IMR-90 (cell line): ENCODE measurements around the gene FAM180A. TPM values are rescaled to one million over a fixed set of nuclear protein-coding genes. Genes with fewer than 3 reads are reported as not detected.

ENCODE experiments used
- ATAC-seq: fragments of 200-7000 bp; cut with Tn5 transposase; 2 replicates; pipeline ENCODE4 v1.9.1; 2020; ENCODE audit warnings: low read depth, mild to moderate bottlenecking, moderate library complexity
- BruUV-seq: library from RNA; stranded (reverse); fragments of 400-500 nt; replicated peaks from 2 replicates; lab custom pipeline; 2021; lab: Mats Ljungman, UMichigan
- CTCF ChIA-PET: fragments of 300-600 bp; formaldehyde crosslinking; extraction: SDS; loops from one replicate; lab custom pipeline; 2021; ENCODE audit warnings: antibody characterized with exemption; lab: Yijun Ruan, JAX
- POLR2A ChIA-PET: fragments of 300-600 bp; sonication (Branson Sonifier 250); formaldehyde crosslinking; loops from one replicate; lab custom pipeline; 2022; ENCODE audit warnings: antibody characterized with exemption; ENCODE audit not compliant: unreplicated experiment; lab: Charles Lee
- DNase-seq: peaks from one replicate; pipeline ENCODE4 v3.0.0; 2013
- H2AFZ ChIP-seq: replicated peaks from 2 replicates; pipeline ENCODE3; 2013; ENCODE audit warnings: low read length, mild to moderate bottlenecking; ENCODE audit not compliant: poor library complexity
- H2AK5ac ChIP-seq: 2 replicates; pipeline ENCODE4 v1.6.1; 2013; ENCODE audit warnings: low read depth, low read length, inconsistent platforms
- H2AK9ac ChIP-seq: replicated peaks from 2 replicates; pipeline ENCODE3; 2013; ENCODE audit warnings: mild to moderate bottlenecking, low read depth, low read length, moderate library complexity; ENCODE audit not compliant: poor library complexity
- H2BK120ac ChIP-seq: 2 replicates; pipeline ENCODE4 v1.6.1; 2013; ENCODE audit warnings: low read depth, low read length, inconsistent platforms
- H2BK15ac ChIP-seq: 3 replicates; pipeline ENCODE4 v1.6.1; 2013; ENCODE audit warnings: low read depth, low read length, inconsistent platforms
- H2BK20ac ChIP-seq: 2 replicates; pipeline ENCODE4 v1.6.1; 2013; ENCODE audit warnings: low read depth, mild to moderate bottlenecking, inconsistent platforms, low read length, moderate library complexity
- H2BK5ac ChIP-seq: 2 replicates; pipeline ENCODE4 v1.6.1; 2013; ENCODE audit warnings: mild to moderate bottlenecking, low read depth, low read length, inconsistent platforms; ENCODE audit not compliant: poor library complexity, severe bottlenecking
- H3K14ac ChIP-seq: replicated peaks from 2 replicates; pipeline ENCODE4 v1.6.1; 2013; ENCODE audit warnings: low read depth, low read length, inconsistent platforms
- H3K18ac ChIP-seq: 2 replicates; pipeline ENCODE4 v1.6.1; 2013; ENCODE audit warnings: low read depth, low read length, control low read depth
- H3K23ac ChIP-seq: 2 replicates; pipeline ENCODE4 v1.6.1; 2013; ENCODE audit warnings: low read depth, low read length, inconsistent platforms
- H3K27ac ChIP-seq: 2 replicates; pipeline ENCODE4 v1.5.1; 2013; ENCODE audit warnings: mild to moderate bottlenecking, control low read depth, low read length; ENCODE audit not compliant: insufficient read depth
- H3K27me3 ChIP-seq: 2 replicates; pipeline ENCODE4 v1.6.1; 2013; ENCODE audit warnings: low read length; ENCODE audit not compliant: control insufficient read depth, insufficient read depth
- H3K36me3 ChIP-seq: 2 replicates; pipeline ENCODE4 v1.6.1; 2013; ENCODE audit warnings: low read length, mixed read lengths; ENCODE audit not compliant: control insufficient read depth, insufficient read depth
- H3K4ac ChIP-seq: 2 replicates; pipeline ENCODE4 v1.6.1; 2013; ENCODE audit warnings: low read depth, low read length, inconsistent platforms
- H3K4me1 ChIP-seq: 2 replicates; pipeline ENCODE4 v1.6.1; 2013; ENCODE audit warnings: low read length, mixed read lengths; ENCODE audit not compliant: control insufficient read depth, insufficient read depth
- H3K4me2 ChIP-seq: 2 replicates; pipeline ENCODE4 v1.6.1; 2013; ENCODE audit warnings: low read depth, mild to moderate bottlenecking, control low read depth, low read length, moderate library complexity
- H3K4me3 ChIP-seq: 2 replicates; pipeline ENCODE4 v1.5.1; 2013; ENCODE audit warnings: low read depth, mild to moderate bottlenecking, control low read depth, low read length, moderate library complexity; ENCODE audit not compliant: insufficient read depth
- H3K56ac ChIP-seq: 2 replicates; pipeline ENCODE4 v1.6.1; 2013; ENCODE audit warnings: low read length, inconsistent platforms; ENCODE audit not compliant: insufficient read depth; ENCODE audit errors: extremely low read depth
- H3K79me1 ChIP-seq, 2 experiments: 2 replicates each; pipeline ENCODE4 v1.6.1; 2013; ENCODE audit warnings: low read length in 2 of 2, inconsistent platforms in 1 of 2, low read depth in 1 of 2
- H3K9ac ChIP-seq: 2 replicates; pipeline ENCODE4 v1.6.1; 2013; ENCODE audit warnings: low read depth, low read length, control low read depth
- H3K9me1 ChIP-seq: 2 replicates; pipeline ENCODE4 v1.6.1; 2013; ENCODE audit warnings: low read length, inconsistent platforms; ENCODE audit not compliant: insufficient read depth
- H3K9me3 ChIP-seq: 2 replicates; pipeline ENCODE4 v1.6.1; 2013; ENCODE audit warnings: low read length; ENCODE audit not compliant: control insufficient read depth, insufficient read depth
- H4K20me1 ChIP-seq: 2 replicates; pipeline ENCODE4 v1.6.1; 2013; ENCODE audit warnings: low read length, inconsistent platforms; ENCODE audit not compliant: insufficient read depth
- H4K5ac ChIP-seq: 2 replicates; pipeline ENCODE4 v1.6.1; 2013; ENCODE audit warnings: mild to moderate bottlenecking, low read depth, low read length, control low read depth
- H4K8ac ChIP-seq, 2 experiments: 2 replicates each; pipeline ENCODE4 v1.6.1; 2013; ENCODE audit warnings: low read depth in 2 of 2, low read length in 2 of 2, control low read depth in 1 of 2, inconsistent platforms in 1 of 2
- H4K91ac ChIP-seq: 2 replicates; pipeline ENCODE4 v1.6.1; 2013; ENCODE audit warnings: low read depth, low read length, inconsistent platforms; ENCODE audit not compliant: insufficient read depth
- BHLHE40 ChIP-seq: fragments of 150-350 bp; IDR thresholded peaks from 2 replicates; pipeline ENCODE4 v1.6.1; 2016; ENCODE audit warnings: mild to moderate bottlenecking, low read depth, low read length
- CEBPB ChIP-seq: IDR thresholded peaks from 2 replicates; pipeline ENCODE4 v1.6.1; 2012; ENCODE audit warnings: low read depth, low read length, improper control_type of control experiment
- CHD1 ChIP-seq: IDR thresholded peaks from 2 replicates; pipeline ENCODE4 v1.6.1; 2012; ENCODE audit warnings: low read depth, low read length, improper control_type of control experiment
- CTCF ChIP-seq: conservative IDR thresholded peaks from 2 replicates; pipeline ENCODE4 v1.5.1; 2012; ENCODE audit warnings: mild to moderate bottlenecking, low read depth, low read length, improper control_type of control experiment
- ELK1 ChIP-seq: fragments of 150-350 bp; IDR thresholded peaks from 2 replicates; pipeline ENCODE4 v1.6.1; 2016; ENCODE audit warnings: low read depth, mild to moderate bottlenecking, low read length, moderate library complexity, borderline replicate concordance
- FOS ChIP-seq: fragments of 150-350 bp; IDR thresholded peaks from 2 replicates; pipeline ENCODE4 v1.6.1; 2016; ENCODE audit warnings: low read depth, low read length
- MAZ ChIP-seq: IDR thresholded peaks from 2 replicates; pipeline ENCODE4 v1.6.1; 2012; ENCODE audit warnings: low read depth, mild to moderate bottlenecking, low read length, improper control_type of control experiment, moderate library complexity, borderline replicate concordance
- MXI1 ChIP-seq: IDR thresholded peaks from 2 replicates; pipeline ENCODE4 v1.6.1; 2012; ENCODE audit warnings: low read depth, mild to moderate bottlenecking, low read length, moderate library complexity, borderline replicate concordance
- POLR2A ChIP-seq: IDR thresholded peaks from 2 replicates; pipeline ENCODE4 v1.6.1; 2012; ENCODE audit warnings: mild to moderate bottlenecking, low read depth, low read length
- RAD21 ChIP-seq: IDR thresholded peaks from 2 replicates; pipeline ENCODE4 v1.6.1; 2012; ENCODE audit warnings: low read length, improper control_type of control experiment
- RFX5 ChIP-seq: IDR thresholded peaks from 2 replicates; pipeline ENCODE4 v1.8.0; 2012; ENCODE audit warnings: low read depth, mild to moderate bottlenecking, low read length, moderate library complexity
- SMC3 ChIP-seq: fragments of 150-350 bp; IDR thresholded peaks from 2 replicates; pipeline ENCODE4 v1.6.1; 2016; ENCODE audit warnings: low read depth, mild to moderate bottlenecking, antibody characterized with exemption, low read length, moderate library complexity
- USF2 ChIP-seq: fragments of 150-350 bp; IDR thresholded peaks from 2 replicates; pipeline ENCODE4 v1.6.1; 2017; ENCODE audit warnings: mild to moderate bottlenecking, antibody characterized with exemption, low read length, low read depth
- WGBS, 2 experiments: methylation state at CpG; one replicate each; pipeline versions ENCODE4 v1.1.5 to v1.1.7; 2013; ENCODE audit warnings: missing lambda C conversion rate in 2 of 2; ENCODE audit not compliant: insufficient read length in 1 of 2; ENCODE audit errors: extremely low coverage in 2 of 2; 5-methylcytosine and 5-hydroxymethylcytosine counted together
- dilution Hi-C: fragments of 300-500 bp; cut with HindIII; formaldehyde crosslinking; loops from one replicate; pipeline ENCODE4 v1.14.3; 2018; ENCODE audit warnings: low sequenced_read_pairs; ENCODE audit not compliant: unreplicated experiment
- in situ Hi-C: fragments of 300-500 bp; cut with MboI; formaldehyde crosslinking; loops from 3 replicates; pipeline ENCODE4 v1.14.3; 2019; ENCODE audit warnings: low sequenced_read_pairs, inconsistent platforms, mixed read lengths
- intact Hi-C: fragments of 100-400 bp; cut with micrococcal nuclease; formaldehyde crosslinking; loops from 2 replicates; pipeline ENCODE4 v1.10.0; 2022
- polyA plus RNA-seq, 3 experiments: library from polyadenylated mRNA; depleted of rRNA; stranded (reverse); fragments of >200 nt; gene quantifications; 2 replicates each; pipeline ENCODE4 v1.2.3, GENCODE V29; 2012; ENCODE audit warnings: low replicate concordance in 1 of 3
- total RNA-seq: library from RNA; depleted of rRNA; stranded (reverse); fragments of >200 nt; gene quantifications from 2 replicates; pipeline ENCODE4 v1.2.3, GENCODE V29; 2012

FAM180A gene
- total and polyA plus RNA-seq, 2 of the 4 experiments (the other 2 are of a cell fraction): 1.3 to 2.0 TPM

GRCh38 chr7:135721198-135721820, 27.3 kb downstream of the FAM180A start:
- no peak overlapping the region for H2AK9ac ChIP-seq
- no peaks in the 10 kb centered on the region for H3K36me3 ChIP-seq
- 86% methylated on average over 11 of the region's 21 CpGs; no CpG with 5 or more reads in 1 of the 2 experiments for WGBS, 2 experiments
- H3K56ac ChIP-seq: no peak overlapping the region
- H3K4me2 ChIP-seq: no peak overlapping the region
- no peak overlapping the region for H3K18ac ChIP-seq
- H2BK120ac ChIP-seq: no peak overlapping the region
- H3K4me1 ChIP-seq: 0 out of 2 replicates have a peak, but pooled peaks cover 2% of the 10 kb centered on the region
- H3K27me3 ChIP-seq: no peaks in the 10 kb centered on the region
- no TSS peak for BruUV-seq
- H3K14ac ChIP-seq: no peak overlapping the region
- H4K5ac ChIP-seq: no peak overlapping the region
- no peaks in the 10 kb centered on the region for H3K79me1 ChIP-seq
- no peak overlapping the region for H3K4ac ChIP-seq
- H2AFZ ChIP-seq: peak overlapping the region; percentile 23
- H4K8ac ChIP-seq: no peak overlapping the region
- dilution Hi-C loops (no loop called here), intact Hi-C loops (no loop called here), in situ Hi-C loops (no loop called here)
- H4K20me1 ChIP-seq: no peaks in the 10 kb centered on the region
- H3K23ac ChIP-seq: no peak overlapping the region
- H2BK20ac ChIP-seq: no peak overlapping the region
- ATAC-seq: no peak
- H2BK5ac ChIP-seq: no peak overlapping the region
- CTCF ChIA-PET: interaction anchor here (1.2 kb wide), 1 partner anchor 14 kb away, joined by 3 read pairs; no protein-coding TSS in a partner anchor
- H3K9me3 ChIP-seq: no peaks in the 10 kb centered on the region
- H3K9me1 ChIP-seq: no peaks in the 10 kb centered on the region
- POLR2A ChIA-PET: no interaction called here
- DNase-seq: no peak
- no peak overlapping the region for H2AK5ac ChIP-seq
- TF ChIP-seq CEBPB: no peak
- no peak for TF ChIP-seq ELK1
- no peak for TF ChIP-seq RAD21
- no peak for TF ChIP-seq USF2
- no peak for TF ChIP-seq SMC3
- TF ChIP-seq BHLHE40: no peak
- TF ChIP-seq CTCF: no peak
- TF ChIP-seq POLR2A: no peak
- TF ChIP-seq MXI1: no peak
- TF ChIP-seq MAZ: no peak
- no peak for TF ChIP-seq RFX5
- TF ChIP-seq FOS: no peak
- no peak for TF ChIP-seq CHD1
- H3K27ac ChIP-seq: no peak overlapping the region
- no peak overlapping the region for H2BK15ac ChIP-seq
- H3K4me3 ChIP-seq: no peak overlapping the region
- H4K91ac ChIP-seq: no peak overlapping the region
- H3K9ac ChIP-seq: no peak overlapping the region
